SK-N-SH (cell line): ENCODE measurements around the gene RNF150. TPM values are rescaled to one million over a fixed set of nuclear protein-coding genes. Genes with fewer than 3 reads are reported as not detected.
A peak's percentile ranks its signal among the peaks of the same experiment; 100 is the strongest.

ENCODE experiments used
- CTCF ChIA-PET: fragments of 300-600, 350-600 bp; formaldehyde crosslinking; extraction: SDS; loops from one replicate; lab custom pipeline; 2021; lab: Yijun Ruan, JAX
- POLR2A ChIA-PET: fragments of 350-600 bp; sonication (Branson Sonifier 250); formaldehyde crosslinking; extraction: SDS; loops from one replicate; lab custom pipeline; 2020; ENCODE audit warnings: antibody characterized with exemption, inconsistent platforms; lab: Yijun Ruan, JAX
- DNase-seq: peaks from one replicate; pipeline ENCODE4 v3.0.0; 2012
- H2AFZ ChIP-seq: fragments of 200-600 bp; sonication (generic); 2 replicates; pipeline ENCODE4 v1.8.1; 2016; ENCODE audit warnings: antibody characterized with exemption, mild to moderate bottlenecking, low read depth
- H3F3A ChIP-seq: fragments of 200-600 bp; sonication (generic); replicated peaks from 2 replicates; pipeline ENCODE3; 2016; ENCODE audit warnings: antibody characterized with exemption, mild to moderate bottlenecking; ENCODE audit not compliant: insufficient read depth
- H3K27ac ChIP-seq, 2 experiments: fragments of 200-500 bp in 1 of 2; fragments of 200-600 bp in 1 of 2; sonication (Bioruptor generic) in 1 of 2; sonication (generic), shearing (Covaris generic) in 1 of 2; 2 replicates each; pipeline versions ENCODE4 v1.5.1 to v1.6.1; 2014 to 2016; ENCODE audit warnings: low read depth in 2 of 2, inconsistent platforms in 1 of 2, low read length in 1 of 2, mild to moderate bottlenecking in 1 of 2, mixed read lengths in 1 of 2
- H3K27me3 ChIP-seq: fragments of 200-600 bp; sonication (generic), shearing (Covaris generic); 2 replicates; pipeline ENCODE4 v1.6.1; 2016; ENCODE audit warnings: mixed run types; ENCODE audit not compliant: insufficient read depth
- H3K36me3 ChIP-seq, 2 experiments: fragments of 200-500 bp in 1 of 2; fragments of 200-600 bp in 1 of 2; sonication (Bioruptor generic) in 1 of 2; sonication (generic) in 1 of 2; replicated peaks in 1 of 2; 2 replicates each; pipeline versions ENCODE3 to v1.5.1; 2014 to 2016; ENCODE audit warnings: low read length in 1 of 2, mild to moderate bottlenecking in 1 of 2; ENCODE audit not compliant: insufficient read depth in 2 of 2, control insufficient read depth in 1 of 2
- H3K4me1 ChIP-seq, 2 experiments: fragments of 200-500 bp in 1 of 2; fragments of 200-600 bp in 1 of 2; sonication (Bioruptor generic) in 1 of 2; sonication (generic), shearing (Covaris generic) in 1 of 2; 2 replicates each; pipeline versions ENCODE4 v1.5.1 to v1.6.1; 2014 to 2016; ENCODE audit warnings: low read depth in 1 of 2, low read length in 1 of 2, mixed run types in 1 of 2; ENCODE audit not compliant: insufficient read depth in 2 of 2, control insufficient read depth in 1 of 2
- H3K4me2 ChIP-seq: fragments of 200-600 bp; sonication (generic), shearing (Covaris generic); 2 replicates; pipeline ENCODE4 v1.6.1; 2017; ENCODE audit warnings: mixed run types
- H3K4me3 ChIP-seq, 2 experiments: fragments of 200-500 bp in 1 of 2; fragments of 200-600 bp in 1 of 2; sonication (Bioruptor generic) in 1 of 2; sonication (generic), shearing (Covaris generic) in 1 of 2; 2 replicates each; pipeline versions ENCODE4 v1.5.1 to v1.8.1; 2014 to 2016; ENCODE audit warnings: low read depth in 2 of 2, inconsistent platforms in 1 of 2, low read length in 1 of 2, mild to moderate bottlenecking in 1 of 2, mixed read lengths in 1 of 2, moderate library complexity in 1 of 2
- H3K79me2 ChIP-seq: fragments of 200-600 bp; sonication (generic); 2 replicates; pipeline ENCODE4 v1.8.1; 2017; ENCODE audit warnings: mild to moderate bottlenecking; ENCODE audit not compliant: insufficient read depth
- H3K9ac ChIP-seq: fragments of 200-600 bp; sonication (generic); 2 replicates; pipeline ENCODE4 v1.6.1; 2017; ENCODE audit warnings: mixed run types
- H3K9me2 ChIP-seq: fragments of 200-600 bp; sonication (generic); 2 replicates; pipeline ENCODE4 v1.6.1; 2017; ENCODE audit warnings: mixed run types
- H3K9me3 ChIP-seq: fragments of 200-600 bp; sonication (generic); 2 replicates; pipeline ENCODE4 v1.6.1; 2017; ENCODE audit warnings: mixed run types, mild to moderate bottlenecking, moderate library complexity
- H4K20me1 ChIP-seq: fragments of 200-600 bp; sonication (generic); 2 replicates; pipeline ENCODE4 v1.6.1; 2017; ENCODE audit warnings: mild to moderate bottlenecking, mixed run types; ENCODE audit not compliant: insufficient read depth
- CTCF ChIP-seq: fragments of 200-600 bp; sonication (generic); IDR thresholded peaks from 2 replicates; pipeline ENCODE4 v1.6.1; 2017; ENCODE audit warnings: antibody characterized with exemption, mild to moderate bottlenecking, moderate library complexity
- ELF1 ChIP-seq: IDR thresholded peaks from 2 replicates; pipeline ENCODE4 v1.4.0; 2012
- IRF3 ChIP-seq: fragments of 150-350 bp; IDR thresholded peaks from 2 replicates; pipeline ENCODE4 v1.6.1; 2016; ENCODE audit warnings: mild to moderate bottlenecking, low read depth, low read length
- JUND ChIP-seq: IDR thresholded peaks from 2 replicates; pipeline ENCODE4 v1.4.0; 2012
- MXI1 ChIP-seq: IDR thresholded peaks from 2 replicates; pipeline ENCODE4 v1.6.1; 2012; ENCODE audit warnings: mild to moderate bottlenecking, low read depth, low read length, improper control_type of control experiment
- NFIC ChIP-seq: IDR thresholded peaks from 2 replicates; pipeline ENCODE4 v1.4.0; 2012; ENCODE audit warnings: borderline replicate concordance
- PBX3 ChIP-seq: IDR thresholded peaks from 2 replicates; pipeline ENCODE4; 2012
- RAD21 ChIP-seq: IDR thresholded peaks from 2 replicates; pipeline ENCODE4 v1.6.1; 2012; ENCODE audit warnings: mild to moderate bottlenecking, low read length
- RXRA ChIP-seq: IDR thresholded peaks from 2 replicates; pipeline ENCODE4 v1.4.0; 2012; ENCODE audit warnings: low read depth, mild to moderate bottlenecking, borderline replicate concordance
- TAF1 ChIP-seq: IDR thresholded peaks from 2 replicates; pipeline ENCODE4 v1.6.1; 2012; ENCODE audit warnings: low read depth, mild to moderate bottlenecking, low read length, moderate library complexity, borderline replicate concordance
- TCF12 ChIP-seq: IDR thresholded peaks from 2 replicates; pipeline ENCODE4 v1.4.0; 2012
- USF2 ChIP-seq: fragments of 150-350 bp; IDR thresholded peaks from 2 replicates; pipeline ENCODE4 v1.6.1; 2017; ENCODE audit warnings: antibody characterized with exemption, low read length, low read depth, borderline replicate concordance
- YY1 ChIP-seq: IDR thresholded peaks from 2 replicates; pipeline ENCODE4 v1.4.0; 2012; ENCODE audit warnings: low read depth, mild to moderate bottlenecking
- ZBTB33 ChIP-seq: IDR thresholded peaks from 2 replicates; pipeline ENCODE4 v1.4.0; 2012; ENCODE audit warnings: low read depth, borderline replicate concordance
- WGBS: methylation state at CpG from one replicate; pipeline ENCODE4 v1.1.6; 2017; ENCODE audit warnings: low lambda C conversion rate; 5-methylcytosine and 5-hydroxymethylcytosine counted together
- polyA plus RNA-seq, 3 experiments: library from polyadenylated mRNA; depleted of rRNA; stranded (reverse); fragments of >200 nt; gene quantifications; 2 replicates each; pipeline ENCODE4 v1.2.3, GENCODE V29; 2012

The RNF150 gene
- polyA plus RNA-seq, 1 of the 3 experiments (the other 2 are of a cell fraction), result 5.8 TPM

GRCh38 chr4:141132709-141133145 is 542 bp downstream of the RNF150 start:
- peak overlapping the region; percentile 80 to 97 for H3K4me3 ChIP-seq
- H3K4me1 ChIP-seq, result peaks cover 4 to 21% of the 10 kb centered on the region in 2 experiments; a peak in 2 of 4 replicates
- WGBS, result 2% methylated on average over 21 of the region's 42 CpGs
- H3F3A ChIP-seq, result no peaks in the 10 kb centered on the region
- H3K79me2 ChIP-seq, result peaks cover 49% of the 10 kb centered on the region
- H3K4me2 ChIP-seq, result peak overlapping the region; percentile 84
- no peaks in the 10 kb centered on the region for H3K9me3 ChIP-seq
- peak overlapping the region; percentile 79 for H2AFZ ChIP-seq
- ChIA-PET POLR2A (interaction anchor here (0.9 to 4.5 kb wide), 14 partner anchors 23 to 504 kb away, joined by 3 to 41 read pairs (median 6); partner anchors contain the start of gene TBC1D9), CTCF (interaction anchor here (0.6 to 9.1 kb wide), 69 partner anchors 10 to 783 kb away, joined by 3 to 217 read pairs (median 5); partner anchors contain the start of genes CLGN and ELMOD2)
- peaks cover 19% of the 10 kb centered on the region for H4K20me1 ChIP-seq
- H3K27ac ChIP-seq, result peak overlapping the region; percentile 53 to 95
- no peaks in the 10 kb centered on the region for H3K9me2 ChIP-seq
- DNase-seq, result peak; percentile 92
- TF ChIP-seq NFIC (no peak), TAF1 (peak; percentile 36; the same call in 1 of the 2 replicates), YY1 (peak; percentile 27; the same call in 1 of the 2 replicates)
- peak overlapping the region; percentile 83 for H3K9ac ChIP-seq
- no peaks in the 10 kb centered on the region for H3K27me3 ChIP-seq
- no peaks in the 10 kb centered on the region for H3K36me3 ChIP-seq

GRCh38 chr4:141132072-141132708 is 1.1 kb downstream of the RNF150 start:
- POLR2A ChIA-PET, result interaction anchor here (1.1 to 4.5 kb wide), 7 partner anchors 104 to 376 kb away, joined by 3 to 41 read pairs (median 9); partner anchors contain the start of gene TBC1D9
- no peak for DNase-seq
- no peaks in the 10 kb centered on the region for H3K36me3 ChIP-seq
- H3K79me2 ChIP-seq, result peaks cover 54% of the 10 kb centered on the region
- H3K9me3 ChIP-seq, result no peaks in the 10 kb centered on the region
- peaks cover 4 to 21% of the 10 kb centered on the region in 2 experiments; a peak in 3 of 4 replicates for H3K4me1 ChIP-seq
- peak overlapping the region; percentile 84 for H3K4me2 ChIP-seq
- WGBS, result 5% methylated on average over 22 of the region's 64 CpGs
- peaks cover 24% of the 10 kb centered on the region for H4K20me1 ChIP-seq
- H2AFZ ChIP-seq, result peak overlapping the region; percentile 79
- CTCF ChIA-PET, result interaction anchor here (0.8 to 9.1 kb wide), 23 partner anchors 10 to 783 kb away, joined by 3 to 217 read pairs (median 5); no protein-coding TSS in a partner anchor
- peak overlapping the region; percentile 53 to 95; a peak in 3 of 4 replicates for H3K27ac ChIP-seq
- no peaks in the 10 kb centered on the region for H3F3A ChIP-seq
- no peaks in the 10 kb centered on the region for H3K9me2 ChIP-seq
- H3K27me3 ChIP-seq, result no peaks in the 10 kb centered on the region
- H3K9ac ChIP-seq, result peak overlapping the region; percentile 83
- H3K4me3 ChIP-seq, result peak overlapping the region; percentile 80 to 97
- TF ChIP-seq RXRA, result no peak
- TF ChIP-seq TCF12, result no peak
- TF ChIP-seq USF2, result no peak
- TF ChIP-seq JUND, result no peak
- TF ChIP-seq TAF1, result no peak
- no peak for TF ChIP-seq RAD21
- TF ChIP-seq CTCF, result no peak
- TF ChIP-seq ELF1, result no peak
- no peak for TF ChIP-seq PBX3
- TF ChIP-seq YY1, result peak; percentile 48; the same call in 1 of the 2 replicates
- no peak for TF ChIP-seq IRF3
- peak; percentile 59; the same call in 1 of the 2 replicates for TF ChIP-seq MXI1
- no peak for TF ChIP-seq ZBTB33
